SK-N-SH (cell line): Measurements from ENCODE around the gene MRPL1. TPM values are rescaled to one million over a fixed set of nuclear protein-coding genes. Genes with fewer than 3 reads are reported as not detected.

Experiments
- CTCF ChIA-PET: fragments of 300-600, 350-600 bp; formaldehyde crosslinking; extraction: SDS; loops from one replicate; lab custom pipeline; 2021; lab: Yijun Ruan, JAX
- POLR2A ChIA-PET: fragments of 350-600 bp; sonication (Branson Sonifier 250); formaldehyde crosslinking; extraction: SDS; loops from one replicate; lab custom pipeline; 2020; ENCODE audit warnings: antibody characterized with exemption, inconsistent platforms; lab: Yijun Ruan, JAX
- DNase-seq: peaks from one replicate; pipeline ENCODE4 v3.0.0; 2012
- H2AFZ ChIP-seq: fragments of 200-600 bp; sonication (generic); 2 replicates; pipeline ENCODE4 v1.8.1; 2016; ENCODE audit warnings: antibody characterized with exemption, mild to moderate bottlenecking, low read depth
- H3F3A ChIP-seq: fragments of 200-600 bp; sonication (generic); replicated peaks from 2 replicates; pipeline ENCODE3; 2016; ENCODE audit warnings: antibody characterized with exemption, mild to moderate bottlenecking; ENCODE audit not compliant: insufficient read depth
- H3K27ac ChIP-seq, 2 experiments: fragments of 200-500 bp in 1 of 2; fragments of 200-600 bp in 1 of 2; sonication (Bioruptor generic) in 1 of 2; sonication (generic), shearing (Covaris generic) in 1 of 2; 2 replicates each; pipeline versions ENCODE4 v1.5.1 to v1.6.1; 2014 to 2016; ENCODE audit warnings: low read depth in 2 of 2, inconsistent platforms in 1 of 2, low read length in 1 of 2, mild to moderate bottlenecking in 1 of 2, mixed read lengths in 1 of 2
- H3K27me3 ChIP-seq: fragments of 200-600 bp; sonication (generic), shearing (Covaris generic); 2 replicates; pipeline ENCODE4 v1.6.1; 2016; ENCODE audit warnings: mixed run types; ENCODE audit not compliant: insufficient read depth
- H3K36me3 ChIP-seq, 2 experiments: fragments of 200-500 bp in 1 of 2; fragments of 200-600 bp in 1 of 2; sonication (Bioruptor generic) in 1 of 2; sonication (generic) in 1 of 2; replicated peaks in 1 of 2; 2 replicates each; pipeline versions ENCODE3 to v1.5.1; 2014 to 2016; ENCODE audit warnings: low read length in 1 of 2, mild to moderate bottlenecking in 1 of 2; ENCODE audit not compliant: insufficient read depth in 2 of 2, control insufficient read depth in 1 of 2
- H3K4me1 ChIP-seq, 2 experiments: fragments of 200-500 bp in 1 of 2; fragments of 200-600 bp in 1 of 2; sonication (Bioruptor generic) in 1 of 2; sonication (generic), shearing (Covaris generic) in 1 of 2; 2 replicates each; pipeline versions ENCODE4 v1.5.1 to v1.6.1; 2014 to 2016; ENCODE audit warnings: low read depth in 1 of 2, low read length in 1 of 2, mixed run types in 1 of 2; ENCODE audit not compliant: insufficient read depth in 2 of 2, control insufficient read depth in 1 of 2
- H3K4me2 ChIP-seq: fragments of 200-600 bp; sonication (generic), shearing (Covaris generic); 2 replicates; pipeline ENCODE4 v1.6.1; 2017; ENCODE audit warnings: mixed run types
- H3K4me3 ChIP-seq, 2 experiments: fragments of 200-500 bp in 1 of 2; fragments of 200-600 bp in 1 of 2; sonication (Bioruptor generic) in 1 of 2; sonication (generic), shearing (Covaris generic) in 1 of 2; 2 replicates each; pipeline versions ENCODE4 v1.5.1 to v1.8.1; 2014 to 2016; ENCODE audit warnings: low read depth in 2 of 2, inconsistent platforms in 1 of 2, low read length in 1 of 2, mild to moderate bottlenecking in 1 of 2, mixed read lengths in 1 of 2, moderate library complexity in 1 of 2
- H3K79me2 ChIP-seq: fragments of 200-600 bp; sonication (generic); 2 replicates; pipeline ENCODE4 v1.8.1; 2017; ENCODE audit warnings: mild to moderate bottlenecking; ENCODE audit not compliant: insufficient read depth
- H3K9ac ChIP-seq: fragments of 200-600 bp; sonication (generic); 2 replicates; pipeline ENCODE4 v1.6.1; 2017; ENCODE audit warnings: mixed run types
- H3K9me2 ChIP-seq: fragments of 200-600 bp; sonication (generic); 2 replicates; pipeline ENCODE4 v1.6.1; 2017; ENCODE audit warnings: mixed run types
- H3K9me3 ChIP-seq: fragments of 200-600 bp; sonication (generic); 2 replicates; pipeline ENCODE4 v1.6.1; 2017; ENCODE audit warnings: mixed run types, mild to moderate bottlenecking, moderate library complexity
- H4K20me1 ChIP-seq: fragments of 200-600 bp; sonication (generic); 2 replicates; pipeline ENCODE4 v1.6.1; 2017; ENCODE audit warnings: mild to moderate bottlenecking, mixed run types; ENCODE audit not compliant: insufficient read depth
- CHD2 ChIP-seq: fragments of 150-350 bp; IDR thresholded peaks from 2 replicates; pipeline ENCODE4 v1.6.1; 2018; ENCODE audit warnings: low read length; ENCODE audit not compliant: partially characterized antibody
- EP300 ChIP-seq, 2 experiments: IDR thresholded peaks; 2 replicates each; pipeline versions ENCODE4 v1.4.0 to v1.6.1; 2012; ENCODE audit warnings: borderline replicate concordance in 1 of 2, low read depth in 1 of 2, low read length in 1 of 2
- FOSL2 ChIP-seq: IDR thresholded peaks from 2 replicates; pipeline ENCODE4 v1.4.0; 2012; ENCODE audit warnings: low read depth, mild to moderate bottlenecking, moderate library complexity, borderline replicate concordance
- GABPA ChIP-seq: IDR thresholded peaks from 2 replicates; pipeline ENCODE4 v1.4.0; 2012; ENCODE audit warnings: low read depth, mild to moderate bottlenecking
- GATA2 ChIP-seq: sonication (generic); formaldehyde crosslinking; IDR thresholded peaks from 2 replicates; pipeline ENCODE4 v1.5.0; 2020; ENCODE audit warnings: mild to moderate bottlenecking, missing genetic modification reagents
- JUND ChIP-seq: IDR thresholded peaks from 2 replicates; pipeline ENCODE4 v1.4.0; 2012
- MEF2A ChIP-seq: IDR thresholded peaks from 2 replicates; pipeline ENCODE4 v1.4.0; 2012; ENCODE audit warnings: low read depth, borderline replicate concordance
- MXI1 ChIP-seq: IDR thresholded peaks from 2 replicates; pipeline ENCODE4 v1.6.1; 2012; ENCODE audit warnings: mild to moderate bottlenecking, low read depth, low read length, improper control_type of control experiment
- NRF1 ChIP-seq: IDR thresholded peaks from 2 replicates; pipeline ENCODE4 v1.6.1; 2012; ENCODE audit warnings: low read depth, mild to moderate bottlenecking, low read length
- PBX3 ChIP-seq: IDR thresholded peaks from 2 replicates; pipeline ENCODE4; 2012
- POLR2AphosphoS5 ChIP-seq: IDR thresholded peaks from 2 replicates; pipeline ENCODE4 v1.6.1; 2012; ENCODE audit warnings: low read depth, low read length
- RAD21 ChIP-seq: IDR thresholded peaks from 2 replicates; pipeline ENCODE4 v1.6.1; 2012; ENCODE audit warnings: mild to moderate bottlenecking, low read length
- REST ChIP-seq: IDR thresholded peaks from 2 replicates; pipeline ENCODE4 v1.6.1; 2012; ENCODE audit warnings: mild to moderate bottlenecking, low read depth, low read length, moderate library complexity
- SIN3A ChIP-seq: IDR thresholded peaks from 2 replicates; pipeline ENCODE4 v1.6.1; 2012; ENCODE audit warnings: low read depth, mild to moderate bottlenecking, low read length, moderate library complexity, borderline replicate concordance
- SMC3 ChIP-seq: IDR thresholded peaks from 2 replicates; pipeline ENCODE4 v1.6.1; 2012; ENCODE audit warnings: low read depth, low read length, improper control_type of control experiment
- TAF1 ChIP-seq: IDR thresholded peaks from 2 replicates; pipeline ENCODE4 v1.6.1; 2012; ENCODE audit warnings: low read depth, mild to moderate bottlenecking, low read length, moderate library complexity, borderline replicate concordance
- TEAD4 ChIP-seq: IDR thresholded peaks from 2 replicates; pipeline ENCODE4 v1.4.0; 2012; ENCODE audit warnings: mild to moderate bottlenecking, borderline replicate concordance; ENCODE audit not compliant: insufficient read depth
- USF1 ChIP-seq: IDR thresholded peaks from 2 replicates; pipeline ENCODE4 v1.4.0; 2012; ENCODE audit warnings: low read depth, borderline replicate concordance
- YY1 ChIP-seq: IDR thresholded peaks from 2 replicates; pipeline ENCODE4 v1.4.0; 2012; ENCODE audit warnings: low read depth, mild to moderate bottlenecking
- WGBS: methylation state at CpG from one replicate; pipeline ENCODE4 v1.1.6; 2017; ENCODE audit warnings: low lambda C conversion rate; 5-methylcytosine and 5-hydroxymethylcytosine counted together
- polyA plus RNA-seq, 3 experiments: library from polyadenylated mRNA; depleted of rRNA; stranded (reverse); fragments of >200 nt; gene quantifications; 2 replicates each; pipeline ENCODE4 v1.2.3, GENCODE V29; 2012

The MRPL1 gene
- polyA plus RNA-seq, 1 of the 3 experiments (the other 2 are of a cell fraction): 11.0 TPM

- no peak for DNase-seq
- Histone ChIP-seq H3K9ac (no peak overlapping the region), H3K4me2 (no peak overlapping the region), H3F3A (peaks cover 19% of the 10 kb centered on the region), H3K9me3 (no peaks in the 10 kb centered on the region; the same call in 1 of the 2 replicates), H3K36me3 (peaks cover 9 to 32% of the 10 kb centered on the region in 2 experiments), H3K9me2 (no peaks in the 10 kb centered on the region), H2AFZ (no peak overlapping the region), H3K4me3 (no peak overlapping the region), H3K79me2 (no peaks in the 10 kb centered on the region), H3K4me1 (peaks cover 0 to 22% of the 10 kb centered on the region in 2 experiments; a peak in 3 of 4 replicates), H3K27ac (no peak overlapping the region), H3K27me3 (no peaks in the 10 kb centered on the region), H4K20me1 (no peaks in the 10 kb centered on the region)
- WGBS: 92% methylated on average over 2 of the region's 2 CpGs
- TF ChIP-seq NRF1 (no peak), YY1 (no peak), MXI1 (no peak), GATA2 (CRISPR knock-in tag) (no peak), MEF2A (no peak), JUND (no peak), CHD2 (no peak), PBX3 (no peak), SIN3A (no peak), SMC3 (no peak), GABPA (no peak), REST (no peak), TAF1 (no peak), POLR2AphosphoS5 (no peak), FOSL2 (no peak), TEAD4 (no peak), RAD21 (no peak), USF1 (no peak), EP300 (IDR thresholded peaks at IDR 0.05; ENCODE audit: borderline replicate concordance in 1 of 2, low read depth in 1 of 2, low read length in 1 of 2) (no peak)
- TF ChIP-seq, all 33 proteins: peak for 0
- POLR2A ChIA-PET: interaction anchor here (0.6 kb wide), 1 partner anchor 755 kb away, joined by 3 read pairs; no protein-coding TSS in a partner anchor
- CTCF ChIA-PET: interaction anchor here (1.5 kb wide), 1 partner anchor 12 kb away, joined by 4 read pairs; no protein-coding TSS in a partner anchor
Measured at GRCh38 chr4:77917075-77917474, 54.4 kb downstream of the MRPL1 start.
